Stimulated activated CD4-positive, alpha-beta T cell treated with anti-CD3 and anti-CD28 coated beads, Interleukin-1b, Interleukin-23, amount 100 ng/mL, for 24 hours (primary cell): ENCODE measurements around the gene TUBGCP5.

Experiments used
- DNase-seq, 4 experiments: peaks; one replicate each; pipeline ENCODE4 v3.0.0-alpha.2; 2020; ENCODE audit warnings: low read depth in 4 of 4, low spot score in 1 of 4

Gene TUBGCP5

DNA sequence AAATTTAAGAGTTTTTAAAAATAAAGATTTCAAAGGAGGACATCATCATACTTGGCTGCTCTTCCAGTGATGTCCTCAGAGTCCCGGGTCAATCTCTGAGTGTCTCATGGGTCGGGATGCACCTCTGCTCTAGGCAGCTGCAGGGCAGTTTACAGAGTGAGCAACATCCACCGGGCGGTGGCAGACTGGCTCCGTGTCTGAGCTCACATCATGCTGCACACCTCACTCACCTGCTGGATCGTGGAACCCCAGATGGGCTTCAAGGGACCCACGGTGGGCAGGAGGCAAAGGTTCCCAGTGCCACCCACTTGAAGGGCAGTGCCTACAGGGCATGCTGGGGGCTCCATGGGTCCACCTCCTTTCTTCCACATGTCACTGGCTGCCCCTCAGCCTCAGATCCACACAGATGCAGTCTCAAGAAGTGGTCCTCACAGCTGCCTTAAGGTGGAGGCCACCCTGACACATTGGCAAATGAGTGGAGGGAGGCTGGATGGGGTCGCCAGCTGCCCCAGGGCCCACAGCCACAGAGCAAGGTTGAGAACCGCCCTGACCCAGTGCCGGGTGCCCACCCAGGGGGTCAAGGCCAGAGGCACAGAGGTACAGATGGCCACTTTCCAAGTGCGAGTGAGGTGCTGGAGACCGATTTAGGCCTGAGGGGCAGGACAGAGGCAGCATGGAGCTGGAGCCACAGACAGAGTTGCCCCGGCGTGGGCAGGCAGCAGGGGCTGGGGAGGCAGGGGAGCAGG lies 84.4 kb downstream of the TUBGCP5 start:
- no peak for DNase-seq

GRCh38 chr15:22954326-22954725 lies 85.0 kb downstream of the TUBGCP5 start:
- no peak for DNase-seq

GRCh38 chr15:22952796-22953579 lies 86.4 kb downstream of the TUBGCP5 start:
- no peak for DNase-seq

DNA sequence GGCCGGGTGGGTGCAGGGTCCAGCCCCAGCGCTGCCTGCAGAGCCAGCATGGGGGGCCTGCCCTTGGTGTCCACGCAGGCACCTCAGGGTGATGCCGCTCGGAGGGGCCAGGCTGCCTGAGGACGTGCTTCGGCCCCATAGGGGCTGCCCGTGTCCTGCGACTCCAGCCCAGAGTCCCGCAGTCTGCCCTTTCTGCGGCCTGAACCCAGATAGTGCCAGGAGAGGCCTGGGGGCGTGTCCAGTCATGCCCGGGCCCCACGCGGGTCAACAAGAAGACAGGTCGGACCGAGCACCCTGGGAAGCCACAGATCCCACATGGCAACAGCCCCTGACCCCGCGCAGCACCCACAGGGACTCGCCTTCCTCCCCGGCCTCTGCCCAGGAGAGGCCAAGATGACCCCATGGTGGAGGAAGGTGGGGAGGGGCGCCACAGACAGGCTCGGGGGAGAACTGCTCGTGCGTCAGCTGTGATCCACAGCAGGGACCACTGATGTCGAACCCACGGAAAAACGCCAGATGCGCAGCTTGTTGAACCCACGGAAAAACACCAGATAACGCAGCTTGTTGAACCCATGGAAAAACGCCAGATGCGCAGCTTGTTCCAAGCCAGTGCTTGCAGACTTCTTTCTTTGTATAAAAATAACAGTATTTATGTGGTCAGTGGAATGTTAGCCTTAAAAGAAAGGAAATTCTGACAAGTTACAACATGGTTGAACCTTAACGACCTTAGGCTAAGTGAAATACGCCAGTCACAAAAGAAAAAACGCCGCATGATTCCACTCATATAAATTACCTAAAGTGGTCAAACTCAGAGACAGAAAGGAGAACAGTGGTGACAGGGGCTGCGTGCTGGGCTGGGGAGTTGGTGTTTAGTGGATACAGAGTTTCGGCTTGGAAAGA lies 87.7 kb downstream of the TUBGCP5 start:
- no peak for DNase-seq

- DNase-seq: no peak
Observed at GRCh38 chr15:22951031-22951380, 88.4 kb downstream of the TUBGCP5 start.

GRCh38 chr15:22950256-22950990 lies 88.9 kb downstream of the TUBGCP5 start:
- DNase-seq: no peak
